NCI-H510A (cell line): ENCODE data around the gene INA.
"Not testable (repeated sequence)": the region's sequence is repeated elsewhere in the genome, so short reads cannot be mapped to it uniquely, and the experiment has no call there.

Experiments used
- DNase-seq: peaks from one replicate; lab custom pipeline; 2025; lab: John Stamatoyannopoulos, UW

The INA gene

GRCh38 chr10:103276896-103277712 is at the start of gene INA:
INA (plus strand) TSS chr10:103277138; CDS start chr10:103277212, 74 bp downstream.
- peak; percentile 78 for DNase-seq

- DNase-seq: no peak
Measured at GRCh38 chr10:103227416-103227815, 49.5 kb upstream of the INA start.

DNA sequence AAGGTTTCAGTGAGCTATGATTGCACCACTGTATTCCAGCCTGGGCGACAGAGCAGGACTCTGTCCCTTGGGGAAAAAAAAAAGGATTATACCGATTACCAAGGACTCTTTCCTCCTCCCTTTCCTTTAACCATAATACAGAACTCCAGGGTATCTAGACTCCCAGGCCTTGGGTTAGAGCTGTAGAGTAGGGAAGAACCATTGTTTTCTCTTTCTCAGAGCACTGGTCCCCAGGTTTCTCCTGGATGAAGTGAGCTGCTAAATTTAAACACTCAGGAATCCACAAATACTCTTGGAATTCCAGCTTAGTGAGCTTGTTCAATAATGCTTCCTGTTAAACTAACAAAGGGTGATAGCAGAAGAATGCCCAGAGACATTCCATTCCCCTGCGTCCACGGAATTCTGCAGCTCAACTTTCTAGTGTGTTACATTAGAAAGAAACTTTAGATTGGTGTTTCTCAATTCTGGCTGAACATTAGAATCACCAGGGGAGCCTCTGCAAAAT is 45.8 kb upstream of the INA start:
- DNase-seq: no peak

DNA sequence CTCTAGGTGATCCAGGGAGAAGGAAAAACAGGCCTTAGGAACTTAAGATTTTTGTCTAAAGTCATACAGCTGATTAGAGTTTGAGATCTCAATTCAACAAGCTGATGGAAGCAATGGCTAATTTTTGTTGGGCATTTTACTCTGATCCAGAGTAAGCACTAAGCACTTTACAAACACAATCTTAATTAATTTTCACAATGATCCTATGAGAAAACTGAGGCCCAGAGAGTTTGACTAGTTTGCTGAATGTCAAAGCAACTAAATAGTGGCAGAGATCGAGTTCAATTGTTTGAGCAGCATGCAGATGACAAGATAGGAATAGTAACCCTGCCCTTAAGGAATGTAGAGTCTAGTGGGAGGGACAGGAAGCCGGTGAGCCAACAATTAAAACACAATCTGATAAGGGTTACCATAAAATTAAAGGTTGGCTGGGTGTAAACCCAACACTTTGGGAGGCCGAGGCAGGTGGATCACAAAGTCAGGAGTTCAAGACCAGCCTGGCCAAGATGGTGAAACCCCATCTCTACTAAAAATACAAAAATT is 44.7 kb upstream of the INA start:
- DNase-seq: no peak

GRCh38 chr10:103232772-103233488 is 44.0 kb upstream of the INA start:
- DNase-seq: no peak

DNA sequence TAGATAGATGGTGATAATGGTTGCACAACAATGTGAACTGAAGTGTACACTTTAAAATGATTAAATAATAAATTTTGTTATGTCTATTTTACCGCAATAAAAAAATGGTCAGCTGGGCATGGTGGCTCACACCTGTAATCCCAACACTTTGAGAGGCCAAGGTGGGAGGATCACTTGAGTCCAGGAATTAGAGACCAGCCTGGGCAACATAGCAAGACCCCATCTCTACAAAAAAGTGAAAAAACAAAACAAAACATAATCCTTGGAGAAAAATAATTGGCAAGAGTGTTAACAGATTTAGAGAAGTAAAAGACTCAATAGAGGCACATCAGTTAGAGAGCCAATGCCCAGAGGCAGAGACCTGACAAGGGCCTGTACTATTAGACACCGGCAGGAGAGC is 41.2 kb upstream of the INA start:
- DNase-seq: no peak

DNA sequence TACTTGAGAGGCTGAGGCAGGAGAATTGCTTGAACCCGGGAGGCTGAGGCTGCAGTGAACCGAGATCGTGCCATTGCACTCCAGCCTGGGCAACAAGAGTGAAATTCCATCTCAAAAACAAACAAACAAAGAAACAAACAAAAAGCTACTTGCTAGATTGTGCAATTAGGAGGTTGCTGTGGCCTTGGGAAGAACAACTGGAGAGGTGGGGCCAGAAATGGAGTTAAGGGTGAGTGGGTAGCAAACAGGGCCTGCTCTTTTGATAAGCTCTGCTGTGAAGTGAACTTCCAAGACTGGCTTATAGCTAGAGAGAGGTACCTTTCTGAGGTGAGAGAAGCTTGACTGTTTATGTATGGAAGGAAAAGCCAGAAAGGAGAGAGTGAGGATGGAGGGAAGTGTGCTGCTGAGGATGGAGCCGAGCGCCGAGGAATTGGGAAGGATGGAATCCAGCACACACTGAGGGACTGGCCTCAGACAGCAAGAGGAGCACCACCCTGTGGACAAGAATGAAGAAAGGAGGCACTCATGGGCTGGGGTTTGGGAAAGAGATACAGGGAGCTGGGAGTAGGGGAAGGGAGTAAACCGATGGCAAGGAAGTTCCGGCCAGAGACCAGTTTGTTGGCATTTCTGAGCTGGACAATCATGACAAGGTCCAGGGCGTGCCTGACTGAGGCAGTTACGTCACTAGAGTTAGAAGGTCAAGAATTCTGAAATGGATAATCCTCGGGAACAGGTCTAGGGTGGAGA is 38.3 kb upstream of the INA start:
- no peak for DNase-seq

DNA sequence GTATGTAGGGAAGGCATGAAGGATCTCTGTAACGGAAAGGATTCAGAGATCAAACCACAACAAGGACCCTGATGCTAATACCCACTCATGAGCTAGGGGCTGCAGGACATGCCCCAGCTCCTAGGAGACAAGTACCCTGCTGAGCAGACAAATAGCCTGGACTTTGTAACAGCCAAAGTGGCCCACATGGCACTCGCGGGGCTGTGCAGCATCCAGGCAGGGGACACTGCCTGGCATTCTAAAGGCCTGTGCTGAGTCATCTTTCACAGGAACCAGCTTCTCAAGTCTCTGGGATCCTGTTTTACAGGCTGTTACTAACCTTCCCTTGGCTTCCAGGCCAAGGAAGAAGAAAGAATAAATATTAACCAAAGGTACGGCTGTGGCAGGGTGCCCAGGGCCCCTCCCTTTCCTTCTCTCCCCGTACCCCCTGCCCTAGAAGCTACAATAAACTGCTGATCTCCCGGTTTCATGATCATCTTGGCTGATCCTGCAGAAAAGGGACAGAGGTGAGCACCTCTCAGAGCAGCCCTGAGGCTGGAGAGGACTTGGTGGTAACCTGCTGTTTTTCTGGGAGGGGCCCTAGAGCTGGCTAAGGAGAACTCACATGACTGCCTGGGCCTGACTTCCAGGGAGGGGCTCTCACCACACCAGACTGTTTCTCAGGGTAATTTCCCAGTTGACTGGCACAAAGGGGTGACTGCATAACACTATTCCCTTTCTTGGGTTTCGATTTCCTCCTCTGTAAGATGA is 35.5 kb upstream of the INA start:
- peak; percentile 24 for DNase-seq

DNA sequence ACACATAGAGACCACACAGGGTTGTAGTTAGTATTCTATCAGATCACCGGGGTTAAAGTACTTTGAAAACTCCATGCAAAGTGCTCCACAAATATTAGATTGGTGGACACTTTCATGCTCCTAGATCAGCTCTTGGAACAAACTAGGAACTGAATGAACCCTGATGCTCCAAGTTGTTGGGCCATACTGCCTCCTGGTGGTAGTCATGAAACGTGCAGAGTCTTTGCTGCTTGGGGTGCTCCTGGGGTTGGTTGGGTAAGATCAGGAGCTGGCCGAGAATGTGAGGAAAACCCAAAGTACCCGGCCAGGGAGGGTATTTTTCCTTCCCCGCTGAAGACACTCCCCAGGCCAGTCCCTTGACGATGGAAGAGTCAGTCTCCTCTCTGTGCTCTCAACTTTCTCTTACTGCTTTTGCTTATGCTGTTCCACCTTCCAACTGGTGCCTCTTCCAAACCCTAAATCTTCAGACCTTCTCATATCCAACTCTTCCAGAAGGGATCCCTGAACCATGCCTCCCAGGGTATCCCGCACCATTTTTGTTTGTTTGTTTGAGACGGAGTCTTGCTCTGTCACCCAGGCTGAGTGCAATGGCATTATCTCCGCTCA is 32.2 kb upstream of the INA start:
- no peak for DNase-seq

- not testable (repeated sequence) for DNase-seq
Measured at GRCh38 chr10:103245587-103245986, 31.4 kb upstream of the INA start, which contains the start of gene RPEL1. RPEL1 (plus strand) TSS chr10:103245887; CDS start chr10:103245997, 110 bp downstream.

DNA sequence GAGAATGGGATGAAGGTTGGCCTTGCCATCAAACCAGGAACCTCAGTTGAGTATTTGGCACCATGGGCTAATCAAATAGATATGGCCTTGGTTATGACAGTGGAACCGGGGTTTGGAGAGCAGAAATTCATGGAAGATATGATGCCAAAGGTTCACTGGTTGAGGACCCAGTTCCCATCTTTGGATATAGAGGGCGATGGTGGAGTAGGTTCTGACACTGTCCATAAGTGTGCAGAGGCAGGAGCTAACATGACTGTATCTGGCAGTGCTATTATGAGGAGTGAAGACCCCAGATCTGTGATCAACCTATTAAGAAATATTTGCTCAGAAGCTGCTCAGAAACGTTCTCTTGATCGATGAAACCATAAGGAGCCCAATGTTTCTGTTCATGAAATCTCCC is 30.6 kb upstream of the INA start:
- no peak for DNase-seq

DNA sequence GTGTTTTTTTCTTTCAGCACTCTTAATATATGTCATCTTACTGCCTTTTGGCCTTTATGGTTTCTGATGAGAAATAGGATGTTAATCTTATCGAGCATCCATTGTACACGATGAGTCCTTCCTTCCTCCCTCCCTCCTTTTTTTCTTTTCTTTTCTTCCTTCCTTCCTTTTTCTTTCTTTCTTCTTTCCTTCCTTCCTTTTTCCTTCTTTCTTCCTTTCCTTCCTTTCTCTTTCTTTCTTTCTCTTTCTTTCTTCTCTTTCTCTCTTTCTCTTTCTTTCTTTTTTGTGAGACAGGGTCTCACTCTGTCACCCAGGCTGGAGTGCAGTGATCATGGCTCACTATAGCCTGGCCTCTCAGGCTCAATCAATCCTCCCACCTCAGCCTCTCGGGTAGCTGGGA is 22.8 kb upstream of the INA start:
- no peak for DNase-seq

DNA sequence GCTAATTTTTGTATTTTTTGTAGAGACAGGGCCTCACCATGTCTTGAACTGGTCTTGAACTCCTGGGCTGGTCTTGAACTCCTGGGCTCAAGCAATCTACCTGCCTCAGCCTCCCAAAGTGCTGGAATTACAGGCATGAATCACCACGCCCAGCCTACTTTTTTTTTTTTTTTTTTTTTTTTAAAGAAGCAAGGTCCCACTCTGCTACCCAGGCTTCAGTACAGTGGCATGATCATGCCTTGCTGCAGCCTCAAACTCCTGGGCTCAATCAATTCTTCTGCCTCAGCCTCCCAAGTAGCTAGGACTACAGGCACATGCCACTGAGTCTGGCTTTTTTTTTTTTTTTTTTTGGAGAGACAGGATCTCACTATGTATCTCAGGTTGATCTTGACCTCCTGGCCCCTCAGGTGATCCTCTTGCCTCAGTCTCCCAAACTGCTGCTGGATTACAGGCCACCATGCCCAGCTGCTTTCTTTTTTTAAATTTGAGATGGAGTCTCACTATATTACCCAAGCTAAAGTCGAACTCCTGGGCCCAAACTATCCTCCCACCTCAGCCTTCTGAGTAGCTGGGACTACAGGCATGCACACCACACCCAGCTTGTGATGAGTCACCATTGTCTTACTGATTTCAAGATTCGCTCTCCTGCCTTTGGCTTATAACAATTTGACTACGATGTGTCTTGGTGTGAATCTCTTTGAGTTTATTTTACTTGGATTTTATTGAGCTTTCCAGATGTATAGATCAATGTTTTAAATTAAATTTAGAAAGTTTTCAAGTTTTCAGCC is 22.2 kb upstream of the INA start:
- DNase-seq: no peak

GRCh38 chr10:103256613-103257012 is 20.3 kb upstream of the INA start:
- DNase-seq: no peak

DNA sequence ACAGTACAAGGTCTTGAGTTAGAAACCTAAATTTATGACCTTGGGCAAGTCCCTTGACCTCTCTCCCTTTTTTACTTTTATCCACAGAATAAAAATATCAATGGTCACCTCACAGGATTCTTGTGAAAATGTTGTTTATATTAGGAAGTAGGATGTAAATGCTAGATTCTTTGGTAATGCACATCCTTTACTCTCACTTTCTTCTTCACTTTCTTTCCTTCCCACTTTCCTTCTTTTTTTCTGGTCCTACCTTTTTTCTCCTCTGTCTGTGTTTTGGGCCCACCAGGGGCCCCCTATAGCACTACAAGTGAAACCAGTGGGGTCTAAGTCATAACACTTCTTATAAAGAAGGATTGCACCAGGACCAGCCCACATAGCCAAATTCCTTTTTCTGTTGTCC is 19.1 kb upstream of the INA start:
- DNase-seq: no peak

DNA sequence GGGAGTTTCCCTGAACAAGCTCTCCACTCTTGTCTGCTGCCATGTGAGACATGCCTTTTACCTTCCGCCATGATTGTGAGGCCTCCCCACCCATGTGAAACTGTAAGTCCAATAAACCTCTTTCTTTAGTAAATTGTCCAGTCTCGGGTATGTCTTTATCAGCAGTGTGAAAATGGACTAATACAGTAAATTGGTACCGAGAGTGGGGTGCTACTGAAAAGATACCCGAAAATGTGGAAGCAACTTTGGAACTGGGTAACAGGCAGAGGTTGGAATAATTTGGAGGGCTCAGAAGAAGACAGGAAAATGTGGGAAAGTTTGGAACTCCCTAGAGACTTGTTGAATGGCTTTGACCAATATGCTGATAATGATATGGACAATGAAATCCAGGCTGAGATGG is 18.0 kb upstream of the INA start:
- DNase-seq: not testable (repeated sequence)

- DNase-seq: no peak
Measured at GRCh38 chr10:103259989-103260388, 16.9 kb upstream of the INA start.

DNA sequence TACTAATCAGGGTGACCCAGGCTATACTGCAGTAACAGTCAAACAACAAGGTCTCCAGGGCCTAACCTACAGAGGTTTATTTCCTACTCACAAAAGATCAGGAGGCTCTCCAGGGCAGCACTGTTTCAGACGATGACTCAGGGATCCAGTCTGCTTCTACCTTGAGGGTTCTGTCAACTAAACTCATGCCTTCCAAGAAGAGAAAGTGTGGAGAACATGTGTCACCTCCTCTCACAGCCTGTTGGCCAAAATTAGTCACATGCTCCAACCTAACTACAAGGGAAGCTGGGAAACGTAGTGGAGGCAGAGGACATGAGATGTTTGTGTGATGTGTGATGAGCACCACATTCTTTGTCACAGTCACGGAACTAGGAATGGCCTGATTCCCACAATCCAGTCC is 14.7 kb upstream of the INA start:
- DNase-seq: no peak

- no peak for DNase-seq
Measured at GRCh38 chr10:103265717-103266329, 11.1 kb upstream of the INA start.

DNA sequence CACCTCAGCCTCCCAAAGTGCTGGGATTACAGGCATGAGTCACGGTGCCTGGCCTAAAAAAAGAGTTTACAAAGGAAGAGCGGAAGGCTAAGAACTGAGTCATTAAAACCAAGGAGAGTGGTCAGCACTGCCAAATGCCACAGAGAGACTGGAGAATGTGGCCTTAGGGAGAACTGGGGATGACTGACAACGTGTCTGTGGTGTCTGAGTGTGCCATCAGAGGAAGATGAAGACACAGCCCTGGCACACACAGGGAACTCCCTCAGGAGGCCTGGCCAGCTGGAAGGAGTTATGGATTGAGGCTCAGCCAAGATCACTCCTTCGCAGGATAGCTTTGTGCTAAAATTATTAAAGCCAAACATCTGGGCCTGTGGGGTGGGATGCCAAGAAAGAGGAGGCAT is 3.9 kb upstream of the INA start:
- DNase-seq: no peak
